Caco-2 (cell line): ENCODE measurements around the gene TPD52L1. TPM values are rescaled to one million over a fixed set of nuclear protein-coding genes. Genes with fewer than 3 reads are reported as not detected.

Experiments used
- BruUV-seq: library from RNA; stranded (reverse); fragments of 400-500 nt; replicated peaks from 2 replicates; lab custom pipeline; 2021; lab: Mats Ljungman, UMichigan
- CTCF ChIA-PET: fragments of 300-600 bp; sonication (Branson Sonifier 250); formaldehyde crosslinking; loops from one replicate; lab custom pipeline; 2022; ENCODE audit warnings: antibody characterized with exemption; lab: Charles Lee
- POLR2A ChIA-PET: fragments of 300-600 bp; sonication (Branson Sonifier 250); formaldehyde crosslinking; loops from one replicate; lab custom pipeline; 2022; ENCODE audit warnings: antibody characterized with exemption; lab: Charles Lee
- DNase-seq, 2 experiments: peaks; one replicate each; pipeline versions ENCODE4 v3.0.0 to v3.0.0-alpha.2; 2020 to 2022
- H3K27me3 ChIP-seq: replicated peaks from 2 replicates; pipeline ENCODE4 v1.6.0; 2011; ENCODE audit warnings: low read length; ENCODE audit not compliant: control insufficient read depth, insufficient read depth
- H3K36me3 ChIP-seq: 2 replicates; pipeline ENCODE4 v1.5.1; 2011; ENCODE audit warnings: low read length; ENCODE audit not compliant: control insufficient read depth, insufficient read depth
- H3K4me1 ChIP-seq: fragments of 250-450 bp; sonication (Bioruptor Pico); 2 replicates; pipeline ENCODE4 v1.5.1; 2020; ENCODE audit warnings: mild to moderate bottlenecking
- H3K4me3 ChIP-seq: 2 replicates; pipeline ENCODE4 v1.5.1; 2011; ENCODE audit warnings: low read depth, mild to moderate bottlenecking, control low read depth, low read length
- H3K9me3 ChIP-seq: fragments of 250-450 bp; sonication (Bioruptor Pico); 2 replicates; pipeline ENCODE4 v1.5.1; 2020; ENCODE audit warnings: mild to moderate bottlenecking, moderate library complexity
- H3K27ac Mint-ChIP-seq: one replicate; pipeline ENCODE4 v1.8.0; 2022; ENCODE audit warnings: mixed read lengths; ENCODE audit not compliant: unreplicated experiment
- H3K27me3 Mint-ChIP-seq: one replicate; pipeline ENCODE4 v1.8.0; 2022; ENCODE audit warnings: mixed read lengths; ENCODE audit not compliant: insufficient read depth, unreplicated experiment
- H3K36me3 Mint-ChIP-seq: one replicate; pipeline ENCODE4 v1.8.0; 2022; ENCODE audit warnings: mild to moderate bottlenecking, mixed read lengths; ENCODE audit not compliant: insufficient read depth, unreplicated experiment
- H3K4me1 Mint-ChIP-seq: one replicate; pipeline ENCODE4 v1.8.0; 2022; ENCODE audit warnings: low read depth, mixed read lengths; ENCODE audit not compliant: unreplicated experiment
- H3K4me3 Mint-ChIP-seq: one replicate; pipeline ENCODE4 v1.8.0; 2022; ENCODE audit warnings: mild to moderate bottlenecking, moderate library complexity, mixed read lengths; ENCODE audit not compliant: unreplicated experiment
- H3K9me3 Mint-ChIP-seq: one replicate; pipeline ENCODE4 v1.8.0; 2022; ENCODE audit warnings: mixed read lengths; ENCODE audit not compliant: unreplicated experiment
- CTCF ChIP-seq, 2 experiments: fragments of 200-600 bp in 1 of 2; IDR thresholded peaks; 1 replicate in 1 of 2; 2 replicates in 1 of 2; pipeline versions ENCODE4 v1.5.1 to v1.8.0; 2011 to 2022; ENCODE audit warnings: antibody characterized with exemption in 1 of 2, control low read depth in 1 of 2, inconsistent platforms in 1 of 2, low read depth in 1 of 2, low read length in 1 of 2, mild to moderate bottlenecking in 1 of 2, moderate library complexity in 1 of 2; ENCODE audit not compliant: insufficient read depth in 1 of 2, severe bottlenecking in 1 of 2, unreplicated experiment in 1 of 2
- intact Hi-C: fragments of 100-400 bp; cut with micrococcal nuclease; formaldehyde crosslinking; loops from one replicate; pipeline ENCODE4 v1.10.0; 2022; ENCODE audit not compliant: unreplicated experiment
- total RNA-seq: library from RNA; stranded (reverse); gene quantifications from 2 replicates; pipeline ENCODE4 v1.2.3, GENCODE V29; 2022

Gene TPD52L1
- total RNA-seq, 1 experiment from 2014 or later, result 83.9 TPM

- Histone ChIP-seq H3K4me1 (no peaks in the 10 kb centered on the region), H3K36me3 (no peaks in the 10 kb centered on the region), H3K9me3 (no peaks in the 10 kb centered on the region), H3K4me3 (no peak overlapping the region), H3K27me3 (no peaks in the 10 kb centered on the region)
- Mint-ChIP-seq H3K4me1 (no peaks in the 10 kb centered on the region), H3K36me3 (peaks cover 6% of the 10 kb centered on the region), H3K27ac (no peak overlapping the region), H3K27me3 (no peaks in the 10 kb centered on the region), H3K4me3 (no peak overlapping the region), H3K9me3 (no peaks in the 10 kb centered on the region)
- ChIA-PET CTCF (no interaction called here), POLR2A (no interaction called here)
- no TSS peak for BruUV-seq
- intact Hi-C loops, result no loop called here
- DNase-seq, result no peak
- no peak for TF ChIP-seq CTCF (IDR thresholded peaks at IDR 0.05; ENCODE audit: insufficient read depth in 1 of 2, low read depth in 1 of 2, low read length in 1 of 2, severe bottlenecking in 1 of 2, unreplicated experiment in 1 of 2)
These were observed 99.3 kb downstream of the TPD52L1 start for GRCh38 chr6:125252891-125253290.

DNA sequence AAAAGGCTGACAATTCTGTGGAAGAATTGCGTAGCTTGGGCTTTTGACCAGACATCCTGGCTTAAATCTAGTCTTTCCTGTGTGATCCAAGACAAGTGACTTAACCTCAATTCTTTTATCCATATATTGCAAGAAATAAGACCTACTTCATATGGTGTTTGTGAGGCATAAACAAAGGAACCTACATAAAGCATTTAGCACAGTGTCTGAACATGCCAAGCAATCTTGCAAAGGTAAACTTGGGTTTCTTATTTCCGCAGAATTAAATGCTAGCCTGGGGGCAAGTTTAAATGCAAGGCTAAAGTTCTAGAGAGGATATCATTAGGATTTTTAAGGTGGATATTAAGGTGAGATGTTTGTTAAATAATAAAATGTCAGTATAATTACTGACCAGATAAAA, 100.3 kb downstream of the TPD52L1 start:
- H3K4me1 Mint-ChIP-seq, result no peaks in the 10 kb centered on the region
- H3K9me3 Mint-ChIP-seq, result no peaks in the 10 kb centered on the region
- H3K27me3 Mint-ChIP-seq, result no peaks in the 10 kb centered on the region
- ChIA-PET CTCF (no interaction called here), POLR2A (no interaction called here)
- Histone ChIP-seq H3K4me3 (no peak overlapping the region), H3K27me3 (no peaks in the 10 kb centered on the region), H3K36me3 (no peaks in the 10 kb centered on the region), H3K4me1 (no peaks in the 10 kb centered on the region), H3K9me3 (no peaks in the 10 kb centered on the region)
- no peak overlapping the region for H3K4me3 Mint-ChIP-seq
- DNase-seq, result no peak
- TF ChIP-seq CTCF (IDR thresholded peaks at IDR 0.05; ENCODE audit: insufficient read depth in 1 of 2, low read depth in 1 of 2, low read length in 1 of 2, severe bottlenecking in 1 of 2, unreplicated experiment in 1 of 2), result no peak
- peaks cover 6% of the 10 kb centered on the region for H3K36me3 Mint-ChIP-seq
- intact Hi-C loops, result no loop called here
- no peak overlapping the region for H3K27ac Mint-ChIP-seq
- BruUV-seq, result no TSS peak

- ChIA-PET CTCF (no interaction called here), POLR2A (no interaction called here)
- H3K27me3 Mint-ChIP-seq, result no peaks in the 10 kb centered on the region
- Histone ChIP-seq H3K9me3 (no peaks in the 10 kb centered on the region), H3K4me3 (no peak overlapping the region), H3K27me3 (no peaks in the 10 kb centered on the region), H3K36me3 (no peaks in the 10 kb centered on the region), H3K4me1 (no peaks in the 10 kb centered on the region)
- BruUV-seq, result no TSS peak
- no peak overlapping the region for H3K27ac Mint-ChIP-seq
- intact Hi-C loops, result no loop called here
- no peak for DNase-seq
- no peak for TF ChIP-seq CTCF (IDR thresholded peaks at IDR 0.05; ENCODE audit: insufficient read depth in 1 of 2, low read depth in 1 of 2, low read length in 1 of 2, severe bottlenecking in 1 of 2, unreplicated experiment in 1 of 2)
- H3K4me1 Mint-ChIP-seq, result no peaks in the 10 kb centered on the region
- H3K4me3 Mint-ChIP-seq, result no peak overlapping the region
- no peaks in the 10 kb centered on the region for H3K9me3 Mint-ChIP-seq
- H3K36me3 Mint-ChIP-seq, result peaks cover 6% of the 10 kb centered on the region
These were observed 100.7 kb downstream of the TPD52L1 start for GRCh38 chr6:125254321-125254720.
